Stomach (tissue), 9 donors: ENCODE results near the gene CDH18. TPM values are rescaled to one million over a fixed set of nuclear protein-coding genes. Genes with fewer than 3 reads are reported as not detected.

Experiments
- DNase-seq, 2 donors: peaks; one replicate each; pipeline versions ENCODE4 v3.0.0 to v3.0.0-alpha.2; 2013 to 2019
- H3K27ac ChIP-seq, 5 donors: fragments of 200-600 bp in 4 of 5; sonication (generic) in 4 of 5; one replicate each; pipeline ENCODE4 v1.5.1; 2013 to 2019; ENCODE audit warnings: mild to moderate bottlenecking in 1 of 5, moderate library complexity in 1 of 5
- H3K27me3 ChIP-seq, 3 donors: fragments of 200-600 bp; sonication (generic); one replicate each; pipeline ENCODE4 v1.5.1; 2017 to 2019; ENCODE audit warnings: mixed run types in 1 of 3
- H3K36me3 ChIP-seq, 4 donors: fragments of 200-600 bp; sonication (generic); 1 replicate in 3 of 4; 2 replicates in 1 of 4; pipeline ENCODE4 v1.5.1; 2016 to 2019
- H3K4me1 ChIP-seq, 4 donors: fragments of 200-600 bp; sonication (generic); one replicate each; pipeline ENCODE4 v1.5.1; 2016 to 2019
- H3K4me3 ChIP-seq, 4 donors: fragments of 200-600 bp; sonication (generic) in 3 of 4; one replicate each; pipeline ENCODE4 v1.5.1; 2016 to 2019; ENCODE audit warnings: mild to moderate bottlenecking in 1 of 4
- H3K9me3 ChIP-seq, 4 donors: fragments of 200-600 bp; sonication (generic); one replicate each; pipeline ENCODE4 v1.5.1; 2016 to 2019
- CTCF ChIP-seq, 7 experiments: fragments of 450-650 bp in 4 of 7; fragments of 200-600 bp in 3 of 7; sonication (generic) in 3 of 7; IDR thresholded peaks; one replicate each; pipeline ENCODE4 v1.5.1; 2016 to 2019; ENCODE audit warnings: antibody characterized with exemption in 7 of 7, control low read depth in 2 of 7, mild to moderate bottlenecking in 1 of 7
- EP300 ChIP-seq: sonication (generic); formaldehyde crosslinking; IDR thresholded peaks from one replicate; pipeline ENCODE4 v1.6.1; 2017; ENCODE audit warnings: antibody characterized with exemption
- POLR2A ChIP-seq, 4 donors: fragments of 450-650 bp; IDR thresholded peaks; one replicate each; pipeline ENCODE4 v1.6.1; 2016; ENCODE audit warnings: antibody characterized with exemption in 4 of 4, control low read depth in 2 of 4, mild to moderate bottlenecking in 1 of 4, moderate library complexity in 1 of 4
- POLR2AphosphoS5 ChIP-seq, 3 donors: sonication (generic); formaldehyde crosslinking; IDR thresholded peaks; one replicate each; pipeline ENCODE4 v1.6.1; 2016; ENCODE audit warnings: antibody characterized with exemption in 3 of 3
- WGBS, 5 donors: extraction: QIAGEN DNeasy Blood & Tissue Kit in 3 of 5; methylation state at CpG; one replicate each; pipeline versions ENCODE4 v1.1.5 to v1.1.7; 2013 to 2018; 5-methylcytosine and 5-hydroxymethylcytosine counted together
- intact Hi-C: fragments of 100-400 bp; cut with DNase I; formaldehyde crosslinking; loops from one replicate; pipeline ENCODE4 v1.15.1; 2023; ENCODE audit warnings: low total_unique reads
- polyA plus RNA-seq, 3 donors: library from polyadenylated mRNA; stranded (reverse); fragments of 200-250 nt; gene quantifications; one replicate each; pipeline ENCODE4 v1.2.3, GENCODE V29; 2013
- total RNA-seq, 5 donors: library from RNA; depleted of rRNA; stranded (reverse); fragments of >200 nt; gene quantifications; one replicate each; pipeline versions ENCODE4 v1.1.0 to v1.2.3, GENCODE V29; 2014 to 2016
- donor health status: healthy with polysubstance abuse.
- donor health status: Bipolar disorder and iron deficiency.
- donor health status: healthy.

Gene CDH18
- total and polyA plus RNA-seq, 8 donors, result 0.05 to 0.92 TPM; not detected in 6

GRCh38 chr5:20032896-20033295 lies 44.9 kb upstream of the CDH18 start:
- 9 to 26% (median 21%) methylated on average over 2 of the region's 2 CpGs for WGBS, 5 donors
- H3K9me3 ChIP-seq, result peaks cover 0 to 4% (median 0%) of the 10 kb centered on the region in 4 donors
- no peak overlapping the region for H3K4me3 ChIP-seq
- intact Hi-C loops, result no loop called here
- no peaks in the 10 kb centered on the region for H3K36me3 ChIP-seq
- no peak for TF ChIP-seq EP300
- no peak for TF ChIP-seq POLR2A (IDR thresholded peaks at IDR 0.05)
- no peak for TF ChIP-seq CTCF (IDR thresholded peaks at IDR 0.05)
- no peak for TF ChIP-seq POLR2AphosphoS5 (IDR thresholded peaks at IDR 0.05)
- no peaks in the 10 kb centered on the region for H3K4me1 ChIP-seq
- H3K27ac ChIP-seq, result no peak overlapping the region
- H3K27me3 ChIP-seq, result no peaks in the 10 kb centered on the region
- no peak for DNase-seq

GRCh38 chr5:20030125-20030524 lies 42.1 kb upstream of the CDH18 start:
- intact Hi-C loops, result no loop called here
- no peak overlapping the region for H3K27ac ChIP-seq

GRCh38 chr5:20029266-20029665 lies 41.3 kb upstream of the CDH18 start:
- 29 to 42% (median 36%) methylated on average over 3 of the region's 3 CpGs for WGBS, 5 donors
- Histone ChIP-seq H3K36me3 (no peaks in the 10 kb centered on the region), H3K9me3 (no peaks in the 10 kb centered on the region), H3K4me3 (no peak overlapping the region), H3K27ac (no peak overlapping the region), H3K27me3 (no peaks in the 10 kb centered on the region), H3K4me1 (no peaks in the 10 kb centered on the region)
- intact Hi-C loops, result no loop called here
- no peak for TF ChIP-seq CTCF (IDR thresholded peaks at IDR 0.05)
- no peak for TF ChIP-seq POLR2AphosphoS5 (IDR thresholded peaks at IDR 0.05)
- no peak for TF ChIP-seq EP300
- TF ChIP-seq POLR2A (IDR thresholded peaks at IDR 0.05), result no peak
- DNase-seq, result peak in 1 of 2 donors; percentile 53

More at GRCh38 chr5:20030125-20030524, 42.1 kb upstream of the CDH18 start:
- H3K4me3 ChIP-seq, result no peak overlapping the region
- no peaks in the 10 kb centered on the region for H3K36me3 ChIP-seq
- no peaks in the 10 kb centered on the region for H3K27me3 ChIP-seq
- TF ChIP-seq POLR2A (IDR thresholded peaks at IDR 0.05), result no peak
- no peak for TF ChIP-seq CTCF (IDR thresholded peaks at IDR 0.05)
- no peak for TF ChIP-seq EP300
- TF ChIP-seq POLR2AphosphoS5 (IDR thresholded peaks at IDR 0.05), result no peak
- no peaks in the 10 kb centered on the region for H3K4me1 ChIP-seq
- H3K9me3 ChIP-seq, result no peaks in the 10 kb centered on the region
- DNase-seq, result no peak

GRCh38 chr5:20028506-20028905 lies 40.5 kb upstream of the CDH18 start:
- TF ChIP-seq POLR2AphosphoS5 (IDR thresholded peaks at IDR 0.05) (no peak), POLR2A (IDR thresholded peaks at IDR 0.05) (no peak), CTCF (IDR thresholded peaks at IDR 0.05) (no peak), EP300 (no peak)
- no peak for DNase-seq
- H3K4me1 ChIP-seq, result no peaks in the 10 kb centered on the region
- intact Hi-C loops, result no loop called here
- H3K27me3 ChIP-seq, result no peaks in the 10 kb centered on the region
- 60 to 69% (median 64%) methylated on average over 6 of the region's 6 CpGs for WGBS, 5 donors
- no peak overlapping the region for H3K4me3 ChIP-seq
- no peak overlapping the region for H3K27ac ChIP-seq
- no peaks in the 10 kb centered on the region for H3K36me3 ChIP-seq
- no peaks in the 10 kb centered on the region for H3K9me3 ChIP-seq
